GM21447 (cell line): ENCODE data around the gene SYCP2L.
"Not testable (repeated sequence)": the region's sequence is repeated elsewhere in the genome, so short reads cannot be mapped to it uniquely, and the experiment has no call there.

ENCODE experiments used
- ATAC-seq: cut with Tn5 transposase; IDR thresholded peaks from one replicate; pipeline ENCODE4 v1.9.1; 2021; ENCODE audit not compliant: unreplicated experiment

The SYCP2L gene

DNA sequence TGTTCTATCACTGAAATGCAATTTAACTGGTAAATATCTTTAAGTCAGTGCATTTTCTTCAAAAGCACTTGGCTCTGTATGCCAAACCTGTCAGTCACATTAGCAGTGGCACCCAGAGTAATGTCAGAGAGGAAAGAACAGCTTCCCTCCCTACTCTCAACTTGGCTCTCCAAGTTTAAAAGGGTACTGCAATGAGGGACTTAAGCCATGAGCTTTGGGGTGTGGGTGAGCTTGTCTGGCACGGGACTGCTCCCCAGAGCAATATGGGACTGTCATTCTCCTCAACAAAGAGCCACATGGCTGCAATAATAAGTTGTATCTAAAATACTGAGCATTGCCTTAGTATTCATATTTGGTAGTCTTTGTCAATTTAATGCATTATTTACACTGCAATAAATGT, 9.0 kb upstream of the SYCP2L start:
- ATAC-seq: no peak

DNA sequence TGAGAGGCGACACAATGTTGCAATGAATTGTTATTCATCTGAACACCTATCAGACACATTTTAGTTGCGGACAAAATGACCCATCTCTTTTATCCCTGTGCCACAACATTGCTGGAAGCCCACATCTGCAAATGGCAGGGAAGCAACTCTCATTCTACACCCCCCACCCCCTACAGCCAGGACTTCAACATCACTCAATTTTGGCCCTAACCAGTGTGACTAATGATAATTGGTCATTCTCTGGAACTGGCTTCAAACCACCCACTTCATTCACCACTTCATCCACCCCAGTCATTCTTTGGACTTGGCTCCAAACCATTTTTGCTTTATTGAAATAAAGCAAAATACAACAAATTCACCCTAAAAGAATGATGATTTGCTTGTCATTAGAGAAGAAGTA, 6.5 kb upstream of the SYCP2L start:
- ATAC-seq: no peak

DNA sequence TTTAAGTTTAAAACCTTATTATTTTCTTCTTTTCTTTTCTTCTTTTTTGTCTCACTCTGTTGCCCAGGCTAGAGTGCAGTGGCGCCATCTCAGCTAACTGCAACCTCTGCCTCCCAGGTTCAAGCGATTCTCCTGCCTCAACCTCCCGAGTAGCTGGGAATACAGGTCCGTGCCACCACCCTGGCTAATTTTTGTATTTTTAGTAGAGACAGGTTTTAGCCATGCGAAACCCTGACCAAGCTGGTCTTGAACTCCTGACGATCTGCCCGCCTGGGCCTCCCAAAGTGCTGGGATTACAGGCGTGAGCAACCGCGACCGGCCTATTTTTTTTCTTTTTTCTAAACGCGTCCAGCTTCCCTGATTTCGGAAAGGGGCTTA, 4.6 kb upstream of the SYCP2L start:
- not testable (repeated sequence) for ATAC-seq

DNA sequence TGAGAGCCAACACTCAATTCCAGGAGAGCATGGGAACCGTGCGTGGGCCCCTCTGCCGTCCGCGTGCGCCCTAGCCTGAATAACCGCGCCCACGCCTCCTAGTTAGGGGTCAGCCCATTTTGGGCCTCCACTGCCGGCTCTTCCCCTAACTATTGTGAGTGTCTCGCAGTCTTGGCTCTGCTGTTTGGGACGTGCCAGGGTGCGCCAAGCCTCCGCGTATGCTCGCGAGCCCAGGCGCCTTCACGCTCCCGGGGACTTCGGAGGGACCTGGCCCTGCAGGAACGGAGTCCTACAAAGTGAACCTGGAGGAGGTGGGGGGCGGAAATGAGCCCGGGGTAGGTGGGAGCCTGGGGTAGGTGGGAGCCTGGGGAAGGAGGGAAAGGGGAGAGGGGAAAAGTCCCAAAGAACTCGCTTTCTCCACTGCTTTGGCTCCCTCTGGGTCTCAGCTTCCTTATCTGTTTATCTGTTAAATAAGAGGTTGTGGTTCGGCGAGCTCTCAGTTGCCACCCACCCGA, 4.1 kb upstream of the SYCP2L start:
- no peak for ATAC-seq

DNA sequence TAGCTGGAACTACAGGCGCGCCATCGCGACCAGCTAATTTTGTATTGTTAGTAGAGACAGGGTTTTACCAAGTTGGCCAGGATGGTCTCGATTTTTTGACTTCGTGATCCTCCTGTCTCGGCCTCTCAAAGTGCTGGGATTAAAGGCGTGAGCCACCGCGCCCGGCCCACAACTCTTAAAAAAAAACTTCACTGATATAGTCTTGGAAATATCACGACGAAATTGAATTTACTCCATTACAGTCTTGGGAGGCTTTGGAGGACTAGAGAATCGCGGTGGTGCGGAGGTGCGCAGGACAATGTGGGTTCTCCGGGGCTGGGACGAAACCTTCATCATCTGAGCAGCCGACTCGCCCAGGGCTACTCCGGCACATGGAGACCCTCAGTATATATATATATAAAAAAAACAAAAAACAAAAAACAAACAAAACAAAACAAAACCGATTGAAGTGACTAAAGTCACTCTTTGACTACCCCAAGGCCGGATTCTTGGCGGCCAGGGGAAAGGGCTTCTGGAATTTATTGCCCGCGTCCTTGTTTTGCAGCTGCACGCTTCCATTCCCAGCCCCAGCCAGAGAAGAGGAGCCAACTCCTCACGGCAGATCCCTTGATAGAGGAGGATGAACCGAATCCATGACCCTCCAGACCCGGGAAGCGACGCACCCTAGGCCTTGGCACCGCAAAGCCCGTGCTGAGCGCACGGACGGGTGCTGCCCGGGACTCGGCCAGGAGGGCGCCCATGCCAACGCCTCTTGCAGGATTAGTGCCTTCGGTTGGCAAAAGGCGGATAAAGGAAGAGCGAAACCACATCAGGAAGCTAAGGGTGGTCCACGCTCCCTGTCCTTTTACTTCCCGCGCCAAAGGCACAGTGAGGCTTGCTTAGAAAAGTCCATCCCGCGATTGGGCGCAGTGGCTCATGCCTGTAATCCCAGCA, 3.3 kb upstream of the SYCP2L start:
- no peak for ATAC-seq

DNA sequence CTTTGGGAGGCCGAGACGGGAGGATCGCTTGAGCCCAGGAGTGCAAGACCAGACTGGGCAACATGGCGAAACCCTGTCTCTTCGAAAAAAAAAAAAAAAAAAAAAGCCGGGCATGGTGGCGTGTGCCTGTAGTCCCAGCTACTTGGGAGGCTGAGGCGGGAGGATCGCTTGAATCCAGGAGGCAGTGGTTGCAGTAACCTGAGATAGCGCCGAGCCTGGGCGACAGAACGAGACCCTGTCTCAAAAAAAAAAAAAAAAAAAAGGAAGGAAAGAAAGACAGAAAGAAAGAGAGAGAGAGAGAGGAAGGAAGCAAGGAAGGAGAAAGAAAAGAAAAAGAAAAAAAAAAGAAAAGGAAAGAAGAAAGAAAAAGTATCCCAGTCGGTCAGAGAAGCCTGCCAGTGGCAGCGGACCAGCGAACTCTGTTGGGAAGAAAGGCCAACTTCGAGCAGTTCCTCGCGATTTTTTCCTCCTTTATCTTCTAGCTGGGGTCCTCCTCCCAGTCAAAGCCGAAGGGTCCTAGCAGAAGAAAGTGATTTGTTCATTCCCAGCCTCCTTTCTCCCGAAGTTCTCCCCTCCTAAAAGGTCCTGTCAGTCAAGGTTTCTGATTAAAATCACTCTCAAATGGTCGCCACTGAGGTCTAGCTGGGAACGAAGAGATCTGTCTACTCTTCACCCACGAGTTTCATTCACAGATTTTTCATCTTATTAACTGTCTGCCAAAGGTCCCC, 2.4 kb upstream of the SYCP2L start:
- ATAC-seq: no peak

DNA sequence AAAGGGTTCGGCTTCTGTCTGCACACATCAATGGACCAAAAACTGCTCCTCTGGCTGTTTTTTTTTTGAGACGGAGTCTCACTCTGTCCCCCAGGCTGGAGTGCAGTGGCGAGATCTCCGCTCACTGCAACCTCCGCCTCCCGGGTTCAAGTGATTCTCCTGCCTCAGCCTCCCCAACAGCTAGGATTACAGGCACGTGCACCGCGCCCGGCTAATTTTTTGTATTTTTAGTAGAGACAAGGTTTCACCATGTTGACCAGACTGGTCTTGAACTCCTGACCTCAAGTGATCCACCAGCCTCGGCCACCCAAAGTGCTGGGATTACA, 524 bp upstream of the SYCP2L start:
- ATAC-seq: not testable (repeated sequence)

DNA sequence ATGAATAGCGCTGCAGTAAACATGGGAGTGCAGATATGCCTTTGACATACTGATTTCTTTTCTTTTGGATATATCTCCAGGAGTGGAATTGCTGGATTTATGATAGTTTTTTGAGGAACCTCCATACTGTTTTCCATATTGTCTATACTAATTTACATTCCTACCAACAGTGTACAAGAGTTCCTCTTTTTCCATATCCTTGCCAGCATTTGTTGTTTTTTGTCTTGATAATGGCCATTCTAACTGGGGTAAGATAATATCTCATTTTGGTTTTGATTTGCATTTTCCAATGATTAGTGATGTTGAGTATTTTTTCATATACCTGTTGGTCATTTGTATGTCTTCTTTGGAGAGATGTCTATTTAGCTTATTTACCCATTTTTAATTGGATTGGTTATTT, 3.3 kb downstream of the SYCP2L start:
- ATAC-seq: no peak

DNA sequence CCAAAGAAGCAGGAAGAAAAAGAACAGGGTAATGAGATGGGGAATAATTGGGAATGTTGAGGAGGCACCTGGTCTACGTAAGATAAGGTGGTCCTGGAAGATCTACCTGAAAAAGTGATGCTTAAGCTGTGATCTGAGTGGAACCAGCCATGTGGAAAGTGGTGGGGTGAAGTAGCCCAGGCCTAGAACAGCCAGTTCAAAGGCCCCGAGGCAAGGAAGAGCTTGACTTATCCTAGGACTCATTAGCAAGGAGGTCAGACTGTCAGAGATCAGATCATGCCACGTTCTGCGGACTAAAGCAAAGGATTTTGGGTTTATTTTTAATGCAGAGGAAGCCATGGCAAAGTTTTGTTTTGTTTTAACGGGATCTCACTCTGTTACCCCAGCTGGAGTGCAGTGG, 5.1 kb downstream of the SYCP2L start:
- no peak for ATAC-seq

DNA sequence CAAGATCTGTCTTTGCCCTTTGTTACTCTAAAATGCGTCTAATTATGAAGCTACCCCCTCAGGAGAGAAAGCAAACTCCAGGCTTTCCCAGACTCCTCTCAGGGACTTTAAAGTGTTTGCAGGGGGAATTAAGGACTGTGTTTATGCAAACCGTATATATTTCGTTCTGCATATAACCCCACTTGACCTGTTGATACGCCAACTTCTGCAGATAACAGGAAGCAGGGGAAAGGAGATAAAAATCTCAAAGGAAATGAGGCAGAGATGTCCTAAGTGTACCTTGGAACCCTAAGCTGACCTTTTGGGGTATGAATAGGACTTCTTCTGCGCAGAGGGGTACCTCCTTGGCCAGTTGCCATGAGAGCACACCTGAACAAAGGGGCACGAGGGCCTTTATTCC, 8.1 kb downstream of the SYCP2L start:
- ATAC-seq: no peak

DNA sequence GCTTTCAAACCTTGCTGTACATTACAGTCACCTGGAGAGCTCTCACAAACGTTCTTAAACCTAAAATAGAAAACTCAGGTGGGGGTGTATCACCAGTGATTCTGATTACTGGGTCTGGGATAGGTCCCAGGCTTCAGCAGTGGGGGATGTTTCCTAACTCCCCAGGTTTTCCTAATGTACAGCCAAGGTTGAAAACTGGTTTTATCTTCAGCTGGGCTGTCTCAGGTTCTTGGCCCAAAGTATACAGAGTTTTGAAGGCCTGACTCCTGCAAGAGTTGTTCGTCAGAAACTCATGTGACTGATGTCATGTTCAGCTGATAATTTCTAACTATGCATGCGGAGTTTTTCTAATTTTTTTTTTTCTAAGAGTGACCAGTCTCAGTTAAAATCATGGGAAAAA, 9.8 kb downstream of the SYCP2L start:
- no peak for ATAC-seq

DNA sequence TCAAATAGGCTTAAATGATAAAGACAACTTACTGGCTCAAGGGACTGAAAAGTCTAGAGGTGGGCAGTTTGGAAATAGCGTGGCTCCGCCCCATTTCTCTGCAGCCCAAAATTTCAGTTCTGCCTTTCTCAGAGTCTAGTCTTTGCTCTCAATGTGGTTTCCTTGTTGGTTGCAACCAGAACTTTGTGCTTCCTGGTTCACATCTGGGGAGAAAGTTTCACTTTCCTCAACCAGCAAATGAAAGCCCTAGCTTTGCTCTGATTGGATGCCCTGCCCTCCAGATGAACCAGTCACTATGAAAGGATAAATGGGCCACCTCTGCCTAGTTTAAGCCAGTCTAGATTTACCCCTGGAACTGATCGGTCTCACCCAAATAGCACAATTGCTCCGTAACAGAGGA, 14.9 kb downstream of the SYCP2L start:
- ATAC-seq: peak; percentile 96

DNA sequence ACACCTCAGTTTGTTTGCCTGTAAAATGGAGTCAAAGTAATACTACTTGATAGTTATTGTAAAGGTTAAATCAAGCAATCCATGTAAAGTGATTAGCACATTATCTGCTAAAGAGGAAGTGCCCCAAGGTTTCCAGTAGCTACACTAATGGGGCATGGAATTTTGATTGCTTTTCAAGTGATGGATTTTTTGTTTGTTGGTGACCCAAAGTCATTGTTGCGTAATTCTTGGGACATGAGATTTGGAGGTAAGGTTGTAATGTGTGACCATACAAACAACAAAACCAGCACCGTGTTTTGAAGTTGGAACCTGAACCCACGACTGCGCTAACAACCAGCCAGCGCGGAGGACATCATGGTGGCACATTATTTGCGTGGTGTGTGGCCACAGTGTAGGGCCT, 17.2 kb downstream of the SYCP2L start:
- no peak for ATAC-seq

DNA sequence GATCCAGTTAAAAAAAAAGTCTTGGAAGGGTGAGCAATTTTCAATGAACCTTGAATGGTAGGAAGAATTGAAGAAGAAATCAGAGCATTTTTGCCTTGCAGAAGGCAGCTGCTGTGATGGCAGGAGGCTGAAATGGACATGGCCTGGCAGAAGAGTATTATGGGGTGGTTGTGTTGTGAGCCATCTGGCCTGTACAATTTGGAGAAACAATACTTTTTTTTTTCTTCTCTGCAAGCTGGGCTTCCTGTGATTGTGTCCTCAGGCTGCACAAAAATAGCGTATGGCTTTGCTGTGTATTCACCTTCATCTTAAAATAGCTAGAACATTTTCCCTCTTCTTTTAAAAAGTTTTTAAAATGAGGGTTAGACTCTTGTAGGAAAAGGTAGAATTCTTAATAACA, 21.4 kb downstream of the SYCP2L start:
- no peak for ATAC-seq

DNA sequence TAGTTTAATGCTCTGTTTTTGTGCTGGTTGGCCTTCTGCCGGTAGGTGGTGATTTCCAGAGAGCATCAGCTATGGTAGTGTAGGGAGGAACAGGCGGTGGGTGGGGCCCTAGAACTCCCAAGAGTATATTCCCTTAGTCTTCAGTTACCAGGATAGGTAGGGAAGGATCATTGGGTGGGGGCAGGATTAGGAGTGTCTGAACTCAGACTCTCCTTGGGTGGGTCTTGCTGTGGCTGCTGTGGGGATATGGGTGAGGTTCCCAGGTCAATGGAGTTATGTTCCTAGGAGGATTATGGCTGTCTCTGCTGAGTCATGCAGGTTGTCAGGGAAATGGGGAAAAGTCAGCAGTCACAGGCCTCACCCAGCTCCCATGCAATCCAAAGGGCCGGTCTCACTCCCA, 32.7 kb downstream of the SYCP2L start:
- not testable (repeated sequence) for ATAC-seq

DNA sequence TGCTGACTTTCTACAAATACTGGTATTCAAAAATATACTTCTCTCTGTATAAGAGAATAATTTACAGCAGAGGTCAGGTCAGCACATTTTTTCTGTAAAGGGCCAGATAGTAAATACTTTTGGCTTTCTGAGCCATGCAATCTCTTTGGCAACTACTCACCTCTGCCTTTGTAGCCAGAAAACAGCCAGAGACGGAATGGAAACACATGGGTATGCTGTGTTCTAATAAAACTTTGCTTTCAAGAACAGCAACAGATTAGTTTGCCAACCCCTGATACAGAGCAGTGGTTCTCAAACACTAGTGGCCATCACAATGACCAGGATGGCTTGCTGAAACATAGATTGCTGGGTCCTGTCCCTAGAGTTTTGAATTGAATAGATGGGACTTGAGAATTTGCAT, 46.3 kb downstream of the SYCP2L start:
- no peak for ATAC-seq

DNA sequence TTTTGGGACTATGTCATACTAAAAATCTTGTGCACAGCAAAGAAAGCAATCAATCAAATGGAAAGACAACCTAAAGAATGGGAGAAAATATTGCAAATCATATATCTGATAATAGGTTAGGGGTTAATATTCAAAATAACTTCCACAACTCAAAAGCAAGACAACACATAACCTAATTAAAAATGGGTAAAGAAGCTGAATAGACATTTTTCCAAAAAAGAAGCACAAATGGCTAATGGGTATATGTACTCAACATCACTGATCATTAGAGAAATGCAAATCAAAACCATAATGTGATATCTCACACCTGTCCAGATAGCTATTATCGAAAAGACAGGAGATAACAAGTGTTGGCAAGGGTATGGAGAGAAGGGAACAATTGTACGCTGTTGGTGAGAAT, 53.0 kb downstream of the SYCP2L start:
- no peak for ATAC-seq

DNA sequence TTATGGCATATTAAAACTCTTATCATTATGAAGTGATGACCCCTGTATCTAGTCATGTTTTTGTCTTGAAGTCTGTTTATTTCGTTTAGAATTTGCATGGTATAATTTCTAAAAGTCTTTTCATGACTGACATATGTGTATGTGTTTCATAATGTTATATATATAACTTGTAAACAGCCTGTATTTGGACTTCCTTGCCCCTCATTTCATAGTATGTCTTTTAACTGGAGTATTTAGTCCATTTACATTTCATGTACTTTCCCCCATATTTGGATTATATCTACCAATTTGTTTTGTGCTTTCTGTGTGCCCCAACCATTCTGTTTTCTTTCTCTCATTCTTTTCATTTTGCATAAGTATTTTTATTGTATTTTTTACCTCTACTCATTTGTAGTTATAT, 59.0 kb downstream of the SYCP2L start:
- no peak for ATAC-seq

DNA sequence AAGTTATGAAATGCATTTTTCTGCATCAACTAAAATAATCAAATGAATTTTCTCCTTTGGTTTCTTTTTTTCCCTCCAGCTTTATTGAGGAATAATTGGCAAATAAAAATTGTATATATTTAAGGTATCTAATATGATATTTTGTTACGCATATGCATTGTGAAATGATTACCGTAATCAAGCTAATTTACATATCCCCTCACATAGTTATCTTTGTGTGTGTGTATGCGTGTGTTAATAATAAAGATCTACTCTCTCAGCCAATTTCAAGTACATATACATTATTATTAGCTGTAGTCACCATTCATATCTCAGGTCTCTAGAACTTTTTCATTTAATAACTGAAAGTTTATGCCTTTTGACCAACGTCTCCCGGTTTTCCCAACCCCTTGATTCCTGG, 61.1 kb downstream of the SYCP2L start:
- no peak for ATAC-seq

DNA sequence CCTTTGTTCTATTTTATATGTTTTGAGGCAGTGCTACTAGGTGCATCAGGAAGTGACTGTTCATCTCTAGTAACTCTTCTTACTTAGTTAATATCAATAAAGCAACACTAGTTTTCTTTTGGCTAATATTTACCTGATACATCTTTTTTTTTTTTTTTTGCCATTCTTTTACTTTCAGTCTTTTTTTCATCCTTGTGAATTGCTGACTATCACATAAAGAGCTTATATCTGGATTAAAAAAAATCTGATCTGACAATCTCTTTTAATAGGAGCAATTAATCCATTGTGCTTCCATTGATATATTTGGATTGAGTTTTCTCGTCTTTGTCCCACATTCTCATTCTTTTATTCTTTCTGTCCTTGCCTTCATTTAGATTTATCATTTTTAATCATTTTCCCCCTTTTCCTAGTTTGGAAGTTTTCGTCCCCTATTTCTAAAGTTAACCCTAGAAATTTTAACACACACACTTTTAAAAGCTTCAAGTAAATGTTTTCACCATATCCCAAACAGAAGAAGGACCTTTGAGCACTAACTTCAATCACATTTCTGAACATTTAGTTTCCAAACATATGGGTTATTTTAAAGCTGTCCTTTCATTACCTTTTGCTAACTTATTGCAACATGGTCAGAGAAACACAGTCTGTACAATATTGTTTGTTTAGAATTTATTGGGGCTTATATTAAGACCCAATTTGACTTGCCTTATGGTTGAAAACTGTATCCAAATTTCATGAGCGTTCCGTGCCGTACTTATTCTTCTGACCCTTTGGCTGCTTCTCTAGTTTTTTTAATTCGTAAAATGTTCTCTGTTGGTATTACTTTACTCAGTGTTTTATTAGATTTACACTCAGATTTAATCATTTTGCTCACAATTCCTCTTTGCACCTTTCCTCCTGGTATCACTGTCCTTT, 63.0 kb downstream of the SYCP2L start:
- ATAC-seq: no peak

DNA sequence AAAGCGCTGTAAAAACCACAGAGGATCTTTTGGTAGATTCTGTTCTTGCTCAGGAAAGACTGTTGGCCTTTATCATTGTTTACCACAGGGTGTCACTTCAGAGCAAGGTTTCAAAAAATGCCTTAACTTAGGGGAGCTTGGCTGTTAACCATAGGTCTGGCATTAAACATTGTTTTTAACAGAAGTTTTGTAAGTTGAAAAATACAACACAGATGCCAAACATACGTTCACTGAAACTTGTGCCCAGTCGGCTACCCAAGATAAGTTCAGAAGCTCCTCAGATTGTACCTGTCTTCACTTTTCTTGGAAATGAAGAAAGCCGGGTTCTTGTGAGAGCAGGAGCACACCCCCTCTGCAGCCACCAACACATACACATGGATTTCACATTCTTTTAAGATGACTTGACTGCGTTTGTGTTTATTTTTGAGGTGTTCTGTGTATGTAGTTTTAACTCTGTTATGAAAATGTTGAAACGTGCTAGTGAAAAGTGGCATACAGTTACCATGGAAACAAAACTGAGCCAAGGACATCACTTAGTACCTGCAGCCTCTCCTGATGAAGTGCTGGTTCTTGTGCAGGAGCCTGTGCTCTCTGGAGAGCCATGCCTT, 64.9 kb downstream of the SYCP2L start:
- ATAC-seq: no peak
